ENCODE results near the gene PCDHB5.

DNA sequence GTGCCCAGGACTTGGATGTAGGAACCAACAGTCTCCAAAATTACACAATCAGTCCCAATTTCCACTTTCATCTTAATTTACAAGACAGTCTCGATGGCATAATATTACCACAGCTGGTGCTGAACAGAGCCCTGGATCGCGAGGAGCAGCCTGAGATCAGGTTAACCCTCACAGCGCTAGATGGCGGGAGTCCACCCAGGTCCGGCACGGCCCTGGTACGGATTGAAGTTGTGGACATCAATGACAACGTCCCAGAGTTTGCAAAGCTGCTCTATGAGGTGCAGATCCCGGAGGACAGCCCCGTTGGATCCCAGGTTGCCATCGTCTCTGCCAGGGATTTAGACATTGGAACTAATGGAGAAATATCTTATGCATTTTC lies 39.8 kb upstream of the PCDHB5 start:
- TF ChIP-seq POLR2A (IDR thresholded peaks at IDR 0.05; ENCODE audit: low read length) = no peak
- no peak for TF ChIP-seq GATA1 (IDR thresholded peaks at IDR 0.05; ENCODE audit: low read depth, low read length)

Measured in erythroblast (primary cell).